ENCODE measurements around the gene SPRR5. TPM values are rescaled to one million over a fixed set of nuclear protein-coding genes. Genes with fewer than 3 reads are reported as not detected.
A peak's percentile ranks its signal among the peaks of the same experiment; 100 is the strongest.

SPRR5 gene
- total RNA-seq, 1 experiment from 2014 or later, result not detected

GRCh38 chr1:152912471-152912870 is 34.5 kb upstream of the SPRR5 start:
- DNase-seq (ENCODE audit: low spot score), result no peak
- no peaks in the 10 kb centered on the region for H3K36me3 ChIP-seq (ENCODE audit: insufficient read depth, low read length, poor library complexity, severe bottlenecking)
- no peak overlapping the region for H3K4me3 ChIP-seq (ENCODE audit: low read depth, low read length, poor library complexity, severe bottlenecking)
- H3K4me1 ChIP-seq (ENCODE audit: insufficient read depth, low read length, poor library complexity, severe bottlenecking), result no peaks in the 10 kb centered on the region
- H3K27ac ChIP-seq (ENCODE audit: low read depth, low read length, poor library complexity, severe bottlenecking), result no peak overlapping the region
- no TSS peak for BruUV-seq (replicated peaks)
- ChIA-PET POLR2A (ENCODE audit: low non-redundant PET) (no interaction called here), CTCF (no interaction called here)
- no peaks in the 10 kb centered on the region for H3K9me3 ChIP-seq (ENCODE audit: low read depth, low read length, poor library complexity, severe bottlenecking)
- intact Hi-C loops (cut with micrococcal nuclease; ENCODE audit: unreplicated experiment), result loop anchor here (10.0 kb wide), 1 partner anchor 312 kb away; no protein-coding TSS in a partner anchor
- H3K27me3 ChIP-seq (replicated peaks; ENCODE audit: insufficient read depth, low read depth, low read length, poor library complexity), result peaks cover 51% of the 10 kb centered on the region
- TF ChIP-seq EZH2 (IDR thresholded peaks at IDR 0.05; ENCODE audit: borderline replicate concordance, low read depth, low read length, poor library complexity, severe bottlenecking) (no peak), CTCF (conservative IDR thresholded peaks at IDR 0.05; ENCODE audit: low read depth, low read length) (no peak)

GRCh38 chr1:152912900-152913299 is 34.1 kb upstream of the SPRR5 start:
- CTCF ChIA-PET, result no interaction called here
- H3K36me3 ChIP-seq (ENCODE audit: insufficient read depth, low read length, poor library complexity, severe bottlenecking), result no peaks in the 10 kb centered on the region
- POLR2A ChIA-PET (ENCODE audit: low non-redundant PET), result no interaction called here
- BruUV-seq (replicated peaks), result no TSS peak
- peaks cover 47% of the 10 kb centered on the region for H3K27me3 ChIP-seq (replicated peaks; ENCODE audit: insufficient read depth, low read depth, low read length, poor library complexity)
- intact Hi-C loops (cut with micrococcal nuclease; ENCODE audit: unreplicated experiment), result loop anchor here (10.0 kb wide), 1 partner anchor 312 kb away; no protein-coding TSS in a partner anchor
- no peaks in the 10 kb centered on the region for H3K4me1 ChIP-seq (ENCODE audit: insufficient read depth, low read length, poor library complexity, severe bottlenecking)
- no peaks in the 10 kb centered on the region for H3K9me3 ChIP-seq (ENCODE audit: low read depth, low read length, poor library complexity, severe bottlenecking)
- DNase-seq (ENCODE audit: low spot score), result no peak
- TF ChIP-seq CTCF (conservative IDR thresholded peaks at IDR 0.05; ENCODE audit: low read depth, low read length) (no peak), EZH2 (IDR thresholded peaks at IDR 0.05; ENCODE audit: borderline replicate concordance, low read depth, low read length, poor library complexity, severe bottlenecking) (no peak)
- no peak overlapping the region for H3K27ac ChIP-seq (ENCODE audit: low read depth, low read length, poor library complexity, severe bottlenecking)
- no peak overlapping the region for H3K4me3 ChIP-seq (ENCODE audit: low read depth, low read length, poor library complexity, severe bottlenecking)

GRCh38 chr1:152917794-152918193 is 29.2 kb upstream of the SPRR5 start:
- DNase-seq (ENCODE audit: low spot score), result peak; percentile 29
- TF ChIP-seq CTCF (conservative IDR thresholded peaks at IDR 0.05; ENCODE audit: low read depth, low read length), result peak; percentile 40
- TF ChIP-seq EZH2 (IDR thresholded peaks at IDR 0.05; ENCODE audit: borderline replicate concordance, low read depth, low read length, poor library complexity, severe bottlenecking), result no peak
- POLR2A ChIA-PET (ENCODE audit: low non-redundant PET), result no interaction called here
- no peak overlapping the region for H3K27ac ChIP-seq (ENCODE audit: low read depth, low read length, poor library complexity, severe bottlenecking)
- no peaks in the 10 kb centered on the region for H3K9me3 ChIP-seq (ENCODE audit: low read depth, low read length, poor library complexity, severe bottlenecking)
- no peaks in the 10 kb centered on the region for H3K4me1 ChIP-seq (ENCODE audit: insufficient read depth, low read length, poor library complexity, severe bottlenecking)
- no peaks in the 10 kb centered on the region for H3K36me3 ChIP-seq (ENCODE audit: insufficient read depth, low read length, poor library complexity, severe bottlenecking)
- peaks cover 45% of the 10 kb centered on the region for H3K27me3 ChIP-seq (replicated peaks; ENCODE audit: insufficient read depth, low read depth, low read length, poor library complexity)
- BruUV-seq (replicated peaks), result no TSS peak
- CTCF ChIA-PET, result no interaction called here
- intact Hi-C loops (cut with micrococcal nuclease; ENCODE audit: unreplicated experiment), result loop anchor here (10.0 kb wide), 1 partner anchor 307 kb away; no protein-coding TSS in a partner anchor
- no peak overlapping the region for H3K4me3 ChIP-seq (ENCODE audit: low read depth, low read length, poor library complexity, severe bottlenecking)

Measured in A673 (cell line).